Activated CD4-positive, alpha-beta T cell treated with anti-CD3 and anti-CD28 coated beads, Interleukin-2, amount 10 ng/mL, durations not matched to agents 24 days and 14 days (primary cell): Measurements from ENCODE around the gene OAF. TPM values are rescaled to one million over a fixed set of nuclear protein-coding genes. Genes with fewer than 3 reads are reported as not detected.

Source experiments
- total RNA-seq: library from RNA; stranded (reverse); gene quantifications from 2 replicates; pipeline ENCODE4 v1.2.3, GENCODE V29; 2022

The OAF gene
- total RNA-seq, 1 donor from 2014 or later, result 2.3 TPM

Other genes starting within 250 kb of the OAF start
- gene TRIM29, start 72.9 kb upstream of the OAF start, total RNA-seq, result not detected in 2 replicates
- gene POU2F3, start 29.1 kb downstream of the OAF start, total RNA-seq, result 0.14 TPM in 1 of 2 replicates, not detected in the other
- 0.76 and 1.2 TPM in 2 replicates for gene TLCD5, start 114.3 kb downstream of the OAF start, total RNA-seq
- gene ARHGEF12, start 125.4 kb downstream of the OAF start, total RNA-seq, result 20.0 and 20.3 TPM in 2 replicates